ENCODE data around the gene SH3BGR.
"Not testable (repeated sequence)": the region's sequence is repeated elsewhere in the genome, so short reads cannot be mapped to it uniquely, and the experiment has no call there.

Gene SH3BGR

GRCh38 chr21:39537571-39537970, 85.8 kb downstream of the SH3BGR start:
- no peak for DNase-seq (ENCODE audit: extremely low spot score, insufficient read length, low read depth)
- FAIRE-seq, result no peak

DNA sequence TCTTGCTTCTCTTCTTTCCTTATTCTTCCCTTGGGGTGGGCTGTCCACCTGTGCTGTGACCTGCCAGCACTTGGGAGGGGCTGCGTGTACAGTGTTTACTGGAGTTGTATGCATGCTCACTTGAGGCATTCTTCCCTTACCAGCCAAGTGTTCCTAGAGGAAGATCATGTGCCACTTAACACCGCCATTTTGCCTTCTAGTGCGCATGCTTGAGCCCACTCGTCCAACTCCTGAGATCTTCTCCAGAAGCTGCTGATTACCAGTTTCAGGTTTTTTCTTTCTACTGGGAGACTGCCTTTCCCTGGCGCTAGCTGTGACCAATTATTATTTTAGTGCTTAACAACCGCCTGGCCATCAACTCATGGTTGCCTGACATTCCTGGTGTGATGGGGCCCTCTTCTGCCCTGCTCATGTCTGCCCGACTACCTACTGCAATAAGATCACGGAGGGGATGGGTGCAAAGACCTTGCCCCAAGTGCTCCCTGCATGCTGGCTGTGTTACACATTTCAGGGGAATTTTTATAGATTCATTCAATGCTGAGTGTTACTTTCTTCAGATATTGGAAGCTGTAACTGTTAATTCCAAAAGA, 86.8 kb downstream of the SH3BGR start:
- FAIRE-seq, result no peak
- DNase-seq (ENCODE audit: extremely low spot score, insufficient read length, low read depth), result no peak

- FAIRE-seq; DNase-seq (ENCODE audit: extremely low spot score, insufficient read length, low read depth): not testable (repeated sequence)
Observed at GRCh38 chr21:39540367-39540766, 88.6 kb downstream of the SH3BGR start.

GRCh38 chr21:39542736-39543135, 91.0 kb downstream of the SH3BGR start:
- FAIRE-seq, result no peak
- no peak for DNase-seq (ENCODE audit: extremely low spot score, insufficient read length, low read depth)

GRCh38 chr21:39546522-39546921, 94.8 kb downstream of the SH3BGR start:
- no peak for DNase-seq (ENCODE audit: extremely low spot score, insufficient read length, low read depth)
- FAIRE-seq, result no peak

GRCh38 chr21:39552856-39553255, 101.1 kb downstream of the SH3BGR start:
- DNase-seq (ENCODE audit: extremely low spot score, insufficient read length, low read depth) (no peak), FAIRE-seq (no peak)

DNA sequence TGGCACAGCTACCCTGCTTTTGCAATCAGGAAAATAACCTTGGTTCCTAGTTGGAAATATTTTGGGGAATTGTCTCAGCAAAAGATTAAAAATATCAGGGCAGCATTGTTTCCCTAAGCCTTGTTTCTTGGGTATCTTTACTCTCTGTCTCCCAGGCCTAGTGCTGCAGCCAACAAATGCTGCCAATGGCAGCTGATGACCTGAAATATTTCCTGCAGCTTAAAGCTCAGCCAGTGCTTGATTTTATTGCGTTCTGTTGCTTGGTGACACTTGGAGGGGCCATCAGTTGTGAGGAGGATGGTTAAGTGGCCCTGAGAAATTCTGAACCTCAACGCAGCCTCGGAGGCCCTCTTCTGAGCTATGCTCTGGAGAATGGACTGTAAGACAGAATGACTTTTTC, 101.6 kb downstream of the SH3BGR start:
- FAIRE-seq (no peak), DNase-seq (ENCODE audit: extremely low spot score, insufficient read length, low read depth) (no peak)

GRCh38 chr21:39555911-39556590, 104.3 kb downstream of the SH3BGR start:
- FAIRE-seq, result no peak
- no peak for DNase-seq (ENCODE audit: extremely low spot score, insufficient read length, low read depth)

DNA sequence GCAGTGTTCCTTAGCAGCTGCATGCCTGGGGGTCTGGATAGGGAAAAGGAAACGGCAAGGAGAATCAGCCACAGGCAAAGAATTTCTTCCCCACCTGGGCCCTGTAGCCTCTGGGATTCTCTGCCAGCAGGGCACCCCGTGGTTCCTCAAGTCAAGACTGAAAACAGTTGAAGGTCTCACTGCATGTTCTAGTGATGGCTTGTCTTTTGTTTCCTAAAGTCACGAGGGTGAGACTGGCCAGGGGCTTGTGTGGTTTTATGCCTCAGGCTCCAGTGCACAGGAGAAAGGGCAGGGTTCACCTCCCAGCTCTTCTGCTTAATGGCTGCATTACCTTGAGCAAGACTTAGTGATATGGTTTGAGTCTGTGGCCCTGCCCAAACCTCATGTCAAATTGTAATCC, 107.7 kb downstream of the SH3BGR start:
- FAIRE-seq, result no peak
- no peak for DNase-seq (ENCODE audit: extremely low spot score, insufficient read length, low read depth)

GRCh38 chr21:39561140-39561539, 109.4 kb downstream of the SH3BGR start:
- FAIRE-seq, result no peak

DNA sequence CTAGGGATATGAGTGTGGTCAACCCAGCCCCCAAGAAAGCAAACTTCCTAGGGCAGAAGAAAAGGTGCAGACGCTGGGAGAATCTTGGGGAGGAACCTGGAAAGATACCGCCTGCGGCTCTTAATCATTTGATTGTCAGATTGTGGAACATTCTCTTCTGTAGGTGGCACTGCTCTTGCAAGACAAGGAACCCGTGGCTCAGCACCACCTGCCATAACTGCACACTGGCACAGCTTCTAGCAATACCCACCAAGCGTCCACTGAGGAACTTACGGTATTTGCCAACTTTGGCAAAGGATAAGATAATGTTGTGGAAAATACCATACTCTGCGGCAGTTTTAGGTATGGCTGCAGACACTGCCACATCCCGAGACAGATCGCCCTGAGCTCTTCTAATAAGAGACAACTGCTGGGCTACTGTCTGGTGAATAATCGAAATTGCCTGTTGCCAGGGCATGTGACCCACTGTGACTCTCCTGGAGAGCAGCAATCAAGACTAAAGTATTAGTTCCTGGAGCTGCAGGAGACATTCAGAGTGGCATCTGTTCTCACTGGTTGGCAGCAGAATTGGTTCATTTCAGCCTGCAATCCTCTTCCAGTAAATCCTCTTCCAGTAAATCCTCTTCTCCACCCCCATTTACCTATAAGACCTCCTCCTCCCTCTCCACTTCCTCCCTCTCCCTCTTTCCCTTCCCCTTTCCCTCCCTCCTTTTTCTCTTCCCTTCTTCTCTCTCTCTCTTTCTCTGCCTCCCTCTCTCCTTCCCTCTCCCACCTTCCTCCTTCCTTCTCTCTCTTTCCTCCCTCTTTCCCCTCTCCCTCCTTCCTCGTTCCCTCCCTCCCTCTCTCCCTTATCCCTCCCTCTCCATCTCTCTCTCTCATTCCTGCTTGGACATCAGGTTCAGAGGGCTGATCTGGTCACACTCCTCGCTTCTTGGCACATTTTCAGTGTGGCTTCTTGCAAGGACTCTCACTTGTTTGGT, 111.3 kb downstream of the SH3BGR start:
- FAIRE-seq (no peak), DNase-seq (ENCODE audit: extremely low spot score, insufficient read length, low read depth) (no peak)

More at GRCh38 chr21:39561140-39561539, 109.4 kb downstream of the SH3BGR start:
- no peak for DNase-seq (ENCODE audit: extremely low spot score, insufficient read length, low read depth)

- no peak for DNase-seq (ENCODE audit: extremely low spot score, insufficient read length, low read depth)
- FAIRE-seq, result no peak
Observed at GRCh38 chr21:39564200-39564599, 112.4 kb downstream of the SH3BGR start.

All from GM18507 (cell line).